Measurements from ENCODE around the gene AQP12A. TPM values are rescaled to one million over a fixed set of nuclear protein-coding genes. Genes with fewer than 3 reads are reported as not detected.
"Not testable (repeated sequence)": the region's sequence is repeated elsewhere in the genome, so short reads cannot be mapped to it uniquely, and the experiment has no call there.

The AQP12A gene
- total RNA-seq, 1 donor from 2014 or later = not detected

- not testable (repeated sequence) for H3K27me3 ChIP-seq; DNase-seq (ENCODE audit: low spot score); H3K4me1 ChIP-seq; H3K27ac ChIP-seq; H4K20me1 ChIP-seq (ENCODE audit: low read depth); H3F3A ChIP-seq (ENCODE audit: low read depth); H3K4me1 Mint-ChIP-seq; H3K9me3 Mint-ChIP-seq; H3K4me3 ChIP-seq; H3K36me3 ChIP-seq; H3K27ac Mint-ChIP-seq; H3K9ac ChIP-seq; H2AFZ ChIP-seq (replicated peaks); H3K4me3 Mint-ChIP-seq; H3K79me2 ChIP-seq (ENCODE audit: low read depth); H3K4me2 ChIP-seq; H3K27me3 Mint-ChIP-seq (ENCODE audit: insufficient read depth, low read depth); H3K36me3 Mint-ChIP-seq; H3K9me3 ChIP-seq (ENCODE audit: low read depth)
Observed at GRCh38 chr2:240678043-240678442, 13.6 kb upstream of the AQP12A start.

- H3K36me3 Mint-ChIP-seq; H3K4me2 ChIP-seq; H3K9ac ChIP-seq; H3K9me3 Mint-ChIP-seq; H3K36me3 ChIP-seq; H4K20me1 ChIP-seq (ENCODE audit: low read depth); H2AFZ ChIP-seq (replicated peaks); H3K27me3 Mint-ChIP-seq (ENCODE audit: insufficient read depth, low read depth); H3K4me3 ChIP-seq; H3K27ac ChIP-seq; H3K4me3 Mint-ChIP-seq; H3K27me3 ChIP-seq; H3K27ac Mint-ChIP-seq; DNase-seq (ENCODE audit: low spot score); H3F3A ChIP-seq (ENCODE audit: low read depth); H3K4me1 ChIP-seq; H3K4me1 Mint-ChIP-seq; H3K79me2 ChIP-seq (ENCODE audit: low read depth); H3K9me3 ChIP-seq (ENCODE audit: low read depth): not testable (repeated sequence)
Observed at GRCh38 chr2:240678909-240679308, 12.8 kb upstream of the AQP12A start.

GRCh38 chr2:240680185-240680584 lies 11.5 kb upstream of the AQP12A start:
- not testable (repeated sequence) for H3K4me3 ChIP-seq; H3K9ac ChIP-seq; H3K27ac ChIP-seq; H3K9me3 ChIP-seq (ENCODE audit: low read depth); H3F3A ChIP-seq (ENCODE audit: low read depth); H2AFZ ChIP-seq (replicated peaks); H3K27ac Mint-ChIP-seq; H3K4me2 ChIP-seq; H3K27me3 ChIP-seq; H3K4me1 ChIP-seq; H3K36me3 Mint-ChIP-seq; H3K27me3 Mint-ChIP-seq (ENCODE audit: insufficient read depth, low read depth); H3K9me3 Mint-ChIP-seq; DNase-seq (ENCODE audit: low spot score); H3K79me2 ChIP-seq (ENCODE audit: low read depth); H3K4me3 Mint-ChIP-seq; H3K4me1 Mint-ChIP-seq; H4K20me1 ChIP-seq (ENCODE audit: low read depth); H3K36me3 ChIP-seq

- DNase-seq (ENCODE audit: low spot score); H3K9me3 Mint-ChIP-seq; H4K20me1 ChIP-seq (ENCODE audit: low read depth); H3K4me2 ChIP-seq; H3K27me3 ChIP-seq; H3K27me3 Mint-ChIP-seq (ENCODE audit: insufficient read depth, low read depth); H3K4me3 ChIP-seq; H3F3A ChIP-seq (ENCODE audit: low read depth); H3K36me3 Mint-ChIP-seq; H3K79me2 ChIP-seq (ENCODE audit: low read depth); H3K4me1 Mint-ChIP-seq; H3K27ac Mint-ChIP-seq; H2AFZ ChIP-seq (replicated peaks); H3K4me1 ChIP-seq; H3K36me3 ChIP-seq; H3K9me3 ChIP-seq (ENCODE audit: low read depth); H3K27ac ChIP-seq; H3K4me3 Mint-ChIP-seq; H3K9ac ChIP-seq: not testable (repeated sequence)
Observed at GRCh38 chr2:240682431-240683224, 9.0 kb upstream of the AQP12A start, which contains the start of gene AQP12B. TSS of gene AQP12B (minus strand) at chr2:240682885. CDS start at chr2:240682837, 48 bp downstream.

- not testable (repeated sequence) for H3K27ac ChIP-seq; H3K36me3 Mint-ChIP-seq; H3K9ac ChIP-seq; DNase-seq (ENCODE audit: low spot score); H3K4me1 ChIP-seq; H3K36me3 ChIP-seq; H3K27ac Mint-ChIP-seq; H3F3A ChIP-seq (ENCODE audit: low read depth); H3K4me2 ChIP-seq; H3K9me3 ChIP-seq (ENCODE audit: low read depth); H3K4me1 Mint-ChIP-seq; H3K9me3 Mint-ChIP-seq; H3K27me3 ChIP-seq; H3K4me3 ChIP-seq; H4K20me1 ChIP-seq (ENCODE audit: low read depth); H3K4me3 Mint-ChIP-seq; H3K27me3 Mint-ChIP-seq (ENCODE audit: insufficient read depth, low read depth); H3K79me2 ChIP-seq (ENCODE audit: low read depth); H2AFZ ChIP-seq (replicated peaks)
Observed at GRCh38 chr2:240683329-240683979, 8.2 kb upstream of the AQP12A start.

GRCh38 chr2:240683980-240684728 lies 7.5 kb upstream of the AQP12A start:
- H3K27me3 ChIP-seq; H3K27ac ChIP-seq; H3K9ac ChIP-seq; H3K4me3 ChIP-seq; DNase-seq (ENCODE audit: low spot score); H3K9me3 ChIP-seq (ENCODE audit: low read depth); H2AFZ ChIP-seq (replicated peaks); H3K4me1 ChIP-seq; H3K4me2 ChIP-seq; H3K4me3 Mint-ChIP-seq; H3K27ac Mint-ChIP-seq; H3K4me1 Mint-ChIP-seq; H3K36me3 ChIP-seq; H3K36me3 Mint-ChIP-seq; H4K20me1 ChIP-seq (ENCODE audit: low read depth); H3K27me3 Mint-ChIP-seq (ENCODE audit: insufficient read depth, low read depth); H3K9me3 Mint-ChIP-seq; H3K79me2 ChIP-seq (ENCODE audit: low read depth); H3F3A ChIP-seq (ENCODE audit: low read depth): not testable (repeated sequence)
